Smooth muscle cell (in vitro differentiated cells): Measurements from ENCODE around the gene MOB3A. TPM values are rescaled to one million over a fixed set of nuclear protein-coding genes. Genes with fewer than 3 reads are reported as not detected.

Experiments used
- DNase-seq: peaks from one replicate; lab custom pipeline; 2025; ENCODE audit not compliant: unreplicated experiment; lab: John Stamatoyannopoulos, UW
- H2AFZ ChIP-seq: fragments of 200-600 bp; sonication (generic); 2 replicates; pipeline ENCODE4 v1.6.0; 2016; ENCODE audit warnings: antibody characterized with exemption, low read depth, mild to moderate bottlenecking
- H3F3A ChIP-seq: fragments of 200-600 bp; sonication (generic); 2 replicates; pipeline ENCODE4 v1.6.0; 2017; ENCODE audit warnings: antibody characterized with exemption, low read depth
- H3K27ac ChIP-seq: fragments of 200-600 bp; sonication (generic); 2 replicates; pipeline ENCODE4 v1.5.1; 2016; ENCODE audit warnings: low read depth, mild to moderate bottlenecking
- H3K27me3 ChIP-seq: fragments of 200-600 bp; sonication (generic); 2 replicates; pipeline ENCODE4 v1.6.1; 2016; ENCODE audit warnings: low read depth, mild to moderate bottlenecking
- H3K36me3 ChIP-seq: fragments of 200-600 bp; sonication (generic); 2 replicates; pipeline ENCODE4 v1.5.1; 2016; ENCODE audit warnings: low read depth
- H3K4me1 ChIP-seq: fragments of 200-600 bp; sonication (generic); 2 replicates; pipeline ENCODE4 v1.5.1; 2016; ENCODE audit warnings: low read depth
- H3K4me2 ChIP-seq: fragments of 200-600 bp; sonication (generic); 2 replicates; pipeline ENCODE4 v1.6.0; 2016; ENCODE audit warnings: mild to moderate bottlenecking
- H3K4me3 ChIP-seq: fragments of 200-600 bp; sonication (generic); 2 replicates; pipeline ENCODE4 v1.5.1; 2016; ENCODE audit warnings: mild to moderate bottlenecking
- H3K79me2 ChIP-seq: fragments of 200-600 bp; sonication (generic); 2 replicates; pipeline ENCODE4 v1.6.0; 2016; ENCODE audit warnings: low read depth, mild to moderate bottlenecking
- H3K9ac ChIP-seq: fragments of 200-600 bp; sonication (generic); 2 replicates; pipeline ENCODE4 v1.6.0; 2016; ENCODE audit warnings: low read depth
- H3K9me3 ChIP-seq: fragments of 200-600 bp; sonication (generic); replicated peaks from 2 replicates; pipeline ENCODE4 v1.5.1; 2016; ENCODE audit warnings: low read depth
- H4K20me1 ChIP-seq: fragments of 200-600 bp; sonication (generic); 2 replicates; pipeline ENCODE4 v1.6.0; 2016; ENCODE audit warnings: low read depth
- CTCF ChIP-seq: fragments of 200-600 bp; sonication (generic); IDR thresholded peaks from 2 replicates; pipeline ENCODE4 v1.5.1; 2017; ENCODE audit warnings: borderline replicate concordance, mild to moderate bottlenecking, antibody characterized with exemption; ENCODE audit not compliant: insufficient read depth, poor library complexity, severe bottlenecking
- WGBS: methylation state at CpG from one replicate; pipeline ENCODE4 v1.1.7; 2016; ENCODE audit warnings: low lambda C conversion rate; 5-methylcytosine and 5-hydroxymethylcytosine counted together
- polyA plus RNA-seq: library from polyadenylated mRNA; unstranded; fragments of >200 nt; fragmentation: Nextera tagmentation; extraction: Ambion mirVana; gene quantifications from 2 replicates; pipeline ENCODE4 v1.2.1, GENCODE V29; 2016
- total RNA-seq: library from RNA; depleted of rRNA; stranded (reverse); fragments of >200 nt; gene quantifications from 2 replicates; pipeline ENCODE4 v1.2.3, GENCODE V29; 2014

Gene MOB3A
- total and polyA plus RNA-seq, 2 experiments from 2014 or later: 11.2 to 23.8 TPM

GRCh38 chr19:2122251-2122650, 26.1 kb upstream of the MOB3A start:
- H3K4me1 ChIP-seq: no peaks in the 10 kb centered on the region

DNA sequence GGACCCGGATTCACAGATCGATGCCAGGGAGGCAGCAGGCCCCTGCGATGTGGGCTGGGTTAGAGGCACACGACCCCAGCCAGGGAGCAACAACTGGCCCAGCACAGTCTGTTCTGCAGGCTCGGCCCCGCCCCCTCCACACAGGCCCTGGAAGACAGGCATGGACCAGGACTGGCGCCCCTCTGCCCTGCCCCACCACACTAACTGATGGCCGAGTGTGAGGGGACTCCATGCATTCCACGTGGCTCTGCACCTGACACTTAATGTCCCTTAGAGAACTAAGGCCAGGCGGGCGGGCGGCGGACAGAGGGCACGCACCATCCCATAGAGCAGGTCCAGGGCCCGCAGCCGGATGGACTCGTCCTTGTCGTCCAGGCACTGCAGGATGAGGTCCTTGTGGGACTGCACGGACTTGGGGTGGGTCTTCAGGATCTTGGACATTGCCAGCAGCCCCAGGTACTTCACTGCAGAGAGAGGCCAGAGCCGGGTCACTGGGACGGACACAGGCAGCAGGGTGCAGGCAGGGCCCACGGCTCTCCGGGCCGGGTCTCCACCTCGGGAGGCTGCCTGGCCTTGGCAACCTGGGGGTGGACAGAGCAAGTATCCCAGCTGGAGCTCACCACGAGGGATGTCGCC, 25.4 kb upstream of the MOB3A start:
- no peaks in the 10 kb centered on the region for H3K36me3 ChIP-seq

More at GRCh38 chr19:2122251-2122650, 26.1 kb upstream of the MOB3A start:
- no peak for TF ChIP-seq CTCF
- Histone ChIP-seq H3K9me3 (no peaks in the 10 kb centered on the region), H3K27me3 (no peaks in the 10 kb centered on the region), H3K4me2 (no peak overlapping the region), H3F3A (no peaks in the 10 kb centered on the region), H3K79me2 (peaks cover 6% of the 10 kb centered on the region), H4K20me1 (peaks cover 90% of the 10 kb centered on the region), H3K4me3 (no peak overlapping the region), H3K9ac (no peak overlapping the region), H3K36me3 (no peaks in the 10 kb centered on the region), H2AFZ (no peak overlapping the region), H3K27ac (no peak overlapping the region)
- no peak for DNase-seq
- 93% methylated on average over 15 of the region's 15 CpGs for WGBS

GRCh38 chr19:2120821-2121220, 24.7 kb upstream of the MOB3A start:
- 98% methylated on average over 26 of the region's 26 CpGs for WGBS
- Histone ChIP-seq H3K79me2 (peaks cover 6% of the 10 kb centered on the region), H3K4me1 (no peaks in the 10 kb centered on the region), H3K27me3 (no peaks in the 10 kb centered on the region), H3K9ac (no peak overlapping the region), H2AFZ (no peak overlapping the region), H4K20me1 (peaks cover 77% of the 10 kb centered on the region), H3K36me3 (no peaks in the 10 kb centered on the region), H3F3A (no peaks in the 10 kb centered on the region), H3K27ac (no peak overlapping the region), H3K4me3 (no peak overlapping the region), H3K9me3 (no peaks in the 10 kb centered on the region), H3K4me2 (no peak overlapping the region)
- no peak for TF ChIP-seq CTCF
- DNase-seq: no peak

More for the DNA sequence above, 25.4 kb upstream of the MOB3A start:
- no peak for DNase-seq
- Histone ChIP-seq H3K27ac (no peak overlapping the region), H3F3A (no peaks in the 10 kb centered on the region), H3K4me3 (no peak overlapping the region), H3K9ac (no peak overlapping the region), H3K9me3 (no peaks in the 10 kb centered on the region), H3K4me2 (no peak overlapping the region), H3K4me1 (no peaks in the 10 kb centered on the region), H2AFZ (no peak overlapping the region), H3K79me2 (peaks cover 6% of the 10 kb centered on the region), H3K27me3 (no peaks in the 10 kb centered on the region), H4K20me1 (peaks cover 83% of the 10 kb centered on the region)
- 97% methylated on average over 27 of the region's 27 CpGs for WGBS
- TF ChIP-seq CTCF: no peak
